Mucosa of rectum (tissue), 2 donors: Measurements from ENCODE around the gene ITSN1.

ENCODE experiments used
- H3K27ac ChIP-seq, 2 donors: one replicate each; pipeline ENCODE4 v1.7.0; 2013; ENCODE audit warnings: inconsistent platforms in 2 of 2, low read depth in 2 of 2, low read length in 2 of 2
- H3K27me3 ChIP-seq, 2 donors: one replicate each; pipeline ENCODE4 v1.7.0; 2013; ENCODE audit warnings: low read length in 2 of 2; ENCODE audit not compliant: control insufficient read depth in 2 of 2, insufficient read depth in 2 of 2
- H3K36me3 ChIP-seq, 2 donors: one replicate each; pipeline ENCODE4 v1.7.0; 2013; ENCODE audit warnings: low read length in 2 of 2; ENCODE audit not compliant: control insufficient read depth in 2 of 2, insufficient read depth in 2 of 2
- H3K4me1 ChIP-seq, 2 donors: one replicate each; pipeline ENCODE4 v1.7.0; 2013; ENCODE audit warnings: low read length in 2 of 2, mild to moderate bottlenecking in 1 of 2; ENCODE audit not compliant: control insufficient read depth in 2 of 2, insufficient read depth in 2 of 2
- H3K4me3 ChIP-seq, 2 donors: one replicate each; pipeline ENCODE4 v1.7.0; 2013; ENCODE audit warnings: low read length in 2 of 2
- H3K9ac ChIP-seq, 2 donors: one replicate each; pipeline ENCODE4 v1.7.0; 2013; ENCODE audit warnings: low read length in 2 of 2, low read depth in 1 of 2, mild to moderate bottlenecking in 1 of 2
- H3K9me3 ChIP-seq, 2 donors: one replicate each; pipeline ENCODE4 v1.7.0; 2013; ENCODE audit warnings: low read length in 2 of 2; ENCODE audit not compliant: control insufficient read depth in 2 of 2
- donor health status: healthy.
- donor health status: Normal muscosa, but diverticular disease.

Gene ITSN1

DNA sequence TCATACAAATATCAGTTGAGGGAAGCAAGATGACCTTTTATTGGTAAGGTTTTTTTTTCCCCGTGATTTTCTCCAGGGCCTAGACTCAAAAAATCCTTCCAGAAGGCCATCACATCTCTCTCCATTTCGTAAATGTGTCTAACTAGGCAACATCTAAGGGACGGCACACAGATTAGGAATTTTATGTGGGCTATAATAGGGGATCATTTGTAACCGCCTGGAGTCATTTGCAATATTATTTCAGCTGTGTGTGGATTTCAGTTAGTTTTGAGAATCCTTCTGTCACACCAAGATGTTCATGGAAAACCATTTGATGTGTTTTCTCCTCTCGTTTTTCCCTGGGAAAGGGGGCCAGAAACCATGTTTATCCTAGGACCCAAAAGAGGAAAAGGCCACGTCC lies 210.2 kb downstream of the ITSN1 start:
- Histone ChIP-seq H3K9ac (no peak overlapping the region), H3K27me3 (no peaks in the 10 kb centered on the region), H3K4me3 (no peak overlapping the region), H3K27ac (no peak overlapping the region), H3K9me3 (no peaks in the 10 kb centered on the region), H3K36me3 (no peaks in the 10 kb centered on the region), H3K4me1 (peaks cover 0 to 5% of the 10 kb centered on the region in 2 donors)

DNA sequence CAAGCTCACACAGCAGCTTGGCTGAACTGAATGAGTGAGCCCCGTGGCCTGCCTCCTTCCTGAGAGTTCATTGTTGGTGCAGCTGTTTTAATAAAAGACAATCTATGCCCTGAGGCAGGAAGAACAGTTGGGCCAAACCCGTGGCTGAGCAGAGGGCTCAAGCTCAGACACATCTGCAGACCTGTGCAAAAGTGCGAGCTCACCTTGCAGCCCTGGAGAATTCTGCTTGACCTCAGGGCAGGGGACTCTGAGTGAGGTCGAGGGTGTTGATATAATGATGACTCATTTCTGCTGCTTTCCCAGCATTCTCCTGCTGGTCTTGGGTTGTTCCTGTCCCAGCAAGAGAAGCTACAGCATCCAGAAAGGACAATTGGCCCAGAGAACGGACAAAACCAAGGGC lies 212.3 kb downstream of the ITSN1 start:
- Histone ChIP-seq H3K36me3 (no peaks in the 10 kb centered on the region), H3K27me3 (no peaks in the 10 kb centered on the region), H3K9ac (no peak overlapping the region), H3K4me3 (no peak overlapping the region), H3K9me3 (no peaks in the 10 kb centered on the region), H3K4me1 (no peaks in the 10 kb centered on the region), H3K27ac (no peak overlapping the region)

DNA sequence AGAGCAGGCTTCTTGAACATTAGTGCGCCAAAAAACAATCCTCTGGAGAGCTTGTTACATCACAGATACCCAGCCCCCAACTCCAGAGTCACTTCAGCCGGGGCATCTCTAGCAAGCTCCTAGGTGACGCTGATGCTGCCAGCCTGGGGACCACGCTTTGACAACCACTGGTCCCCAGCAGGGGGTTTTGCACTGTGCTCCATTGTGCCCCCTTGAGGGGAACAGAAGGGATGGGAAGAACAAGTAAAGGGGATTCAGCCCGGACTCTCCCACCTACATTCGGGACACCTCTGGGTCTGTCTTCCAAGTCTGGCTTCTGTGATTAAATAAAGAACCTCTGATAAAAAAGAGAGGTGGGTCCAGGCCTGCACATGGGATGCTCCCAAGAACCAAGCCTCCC lies 212.9 kb downstream of the ITSN1 start:
- no peaks in the 10 kb centered on the region for H3K4me1 ChIP-seq
- no peak overlapping the region for H3K27ac ChIP-seq
- no peak overlapping the region for H3K9ac ChIP-seq
- no peaks in the 10 kb centered on the region for H3K9me3 ChIP-seq
- H3K36me3 ChIP-seq: no peaks in the 10 kb centered on the region
- no peaks in the 10 kb centered on the region for H3K27me3 ChIP-seq
- no peak overlapping the region for H3K4me3 ChIP-seq

DNA sequence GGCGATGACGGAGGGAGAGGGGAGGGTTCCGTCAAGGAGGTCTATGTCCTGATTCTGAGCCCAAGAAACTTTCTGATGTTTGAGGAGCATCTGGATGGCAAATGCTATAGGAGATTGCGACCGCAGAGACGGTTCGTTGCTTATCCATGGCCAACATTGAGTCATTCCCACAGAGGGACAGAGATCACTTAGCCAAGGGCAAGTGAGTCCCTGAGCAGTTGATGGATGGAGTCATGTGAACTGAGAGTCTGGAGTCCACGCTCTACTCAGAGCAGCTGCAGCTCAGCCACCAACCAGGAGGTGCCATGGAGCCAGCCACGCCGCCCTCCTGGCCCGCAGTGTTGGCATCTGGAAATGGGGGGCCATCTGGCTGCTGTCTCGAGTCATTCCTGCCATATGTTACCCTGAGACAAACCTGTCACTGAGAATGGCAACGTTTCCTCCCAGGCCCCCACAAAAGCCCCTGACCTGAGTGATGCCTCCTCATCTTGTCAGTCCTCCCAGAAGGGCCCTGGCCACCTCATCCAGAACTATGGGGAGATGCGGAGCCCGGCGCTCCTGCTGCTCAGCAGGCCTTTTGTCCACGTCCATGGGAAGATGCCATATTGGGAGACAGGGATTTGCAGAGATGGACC lies 214.7 kb downstream of the ITSN1 start:
- Histone ChIP-seq H3K36me3 (no peaks in the 10 kb centered on the region), H3K4me1 (no peaks in the 10 kb centered on the region), H3K9me3 (no peaks in the 10 kb centered on the region), H3K9ac (no peak overlapping the region), H3K27ac (no peak overlapping the region), H3K27me3 (no peaks in the 10 kb centered on the region), H3K4me3 (no peak overlapping the region)

DNA sequence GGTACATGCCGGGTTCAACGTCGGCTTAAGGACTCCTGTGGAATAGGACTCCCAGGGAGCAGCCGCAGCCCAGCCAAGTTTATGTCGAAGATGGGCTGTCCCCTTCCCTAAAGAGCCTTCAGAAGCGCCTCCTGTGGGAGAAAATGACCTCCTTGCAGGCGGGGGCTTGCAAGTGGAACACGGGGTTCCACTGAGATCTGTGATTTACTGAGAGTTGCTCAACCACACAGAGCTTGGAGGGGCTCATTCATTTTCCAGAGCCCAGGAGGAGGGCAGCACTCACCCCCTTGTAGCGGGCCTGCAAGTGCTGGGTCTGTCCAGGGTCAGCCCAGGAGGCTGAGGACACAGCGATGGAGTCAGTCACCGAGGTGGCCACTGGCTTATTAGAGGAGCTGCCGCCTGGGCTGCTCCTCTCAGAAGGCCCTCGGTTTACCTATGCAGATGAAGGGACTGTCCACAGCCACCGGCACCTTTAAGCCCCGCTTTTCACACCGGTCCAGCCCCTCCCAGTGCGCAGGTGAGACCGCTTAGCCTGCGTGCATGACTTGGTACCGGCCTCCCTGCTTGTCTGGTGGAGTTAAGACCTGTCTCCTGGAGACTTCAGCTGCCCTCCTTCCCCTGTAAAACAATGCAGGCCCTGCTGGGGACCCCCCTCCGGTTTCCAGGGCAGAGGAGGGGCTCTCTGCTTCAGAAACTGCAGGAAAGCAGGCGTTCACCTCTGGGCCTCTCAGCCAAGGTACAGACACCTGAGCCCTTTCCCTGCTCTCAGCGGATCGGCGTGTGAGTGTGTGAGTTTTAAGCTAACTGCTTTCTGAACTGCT lies 215.8 kb downstream of the ITSN1 start:
- H3K4me1 ChIP-seq: no peaks in the 10 kb centered on the region
- H3K27me3 ChIP-seq: no peaks in the 10 kb centered on the region
- no peak overlapping the region for H3K9ac ChIP-seq
- H3K36me3 ChIP-seq: no peaks in the 10 kb centered on the region
- no peak overlapping the region for H3K4me3 ChIP-seq
- no peak overlapping the region for H3K27ac ChIP-seq
- no peaks in the 10 kb centered on the region for H3K9me3 ChIP-seq

DNA sequence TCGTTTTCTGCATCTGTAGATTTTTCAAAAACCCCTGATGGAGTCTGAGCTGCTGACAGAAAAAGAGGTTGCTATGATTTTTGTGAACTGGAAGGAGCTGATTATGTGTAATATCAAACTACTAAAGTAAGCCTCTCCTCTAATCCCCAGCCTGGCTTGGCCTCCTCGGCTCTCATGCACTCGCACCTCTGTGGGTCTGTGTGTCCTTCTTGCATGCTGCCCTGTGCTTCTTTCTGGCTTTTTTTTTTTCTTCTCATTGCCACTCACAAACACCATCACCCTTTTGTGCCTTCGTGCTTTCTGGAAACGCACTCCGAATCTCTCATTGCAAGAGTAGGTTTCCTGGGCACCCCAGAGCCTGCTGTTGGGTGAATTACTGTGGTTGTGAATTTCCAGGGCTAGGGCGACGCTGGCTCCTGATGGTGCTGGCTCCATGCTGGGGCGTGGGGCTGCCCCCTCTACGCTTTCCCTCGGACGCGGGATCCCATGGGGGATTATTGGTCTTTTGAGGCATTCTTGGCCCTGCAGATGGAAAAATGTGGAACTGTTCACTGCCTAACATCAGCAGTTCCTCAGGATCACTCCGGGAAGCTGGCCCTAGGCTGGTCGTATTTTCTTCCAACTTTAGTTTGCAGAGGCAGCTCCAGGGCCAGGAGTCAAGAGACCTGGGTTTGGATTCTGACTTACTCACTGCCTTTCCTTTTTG lies 216.5 kb downstream of the ITSN1 start:
- no peaks in the 10 kb centered on the region for H3K4me1 ChIP-seq
- H3K4me3 ChIP-seq: no peak overlapping the region
- H3K36me3 ChIP-seq: no peaks in the 10 kb centered on the region
- H3K9me3 ChIP-seq: no peaks in the 10 kb centered on the region
- no peak overlapping the region for H3K27ac ChIP-seq
- H3K27me3 ChIP-seq: no peaks in the 10 kb centered on the region
- H3K9ac ChIP-seq: no peak overlapping the region

DNA sequence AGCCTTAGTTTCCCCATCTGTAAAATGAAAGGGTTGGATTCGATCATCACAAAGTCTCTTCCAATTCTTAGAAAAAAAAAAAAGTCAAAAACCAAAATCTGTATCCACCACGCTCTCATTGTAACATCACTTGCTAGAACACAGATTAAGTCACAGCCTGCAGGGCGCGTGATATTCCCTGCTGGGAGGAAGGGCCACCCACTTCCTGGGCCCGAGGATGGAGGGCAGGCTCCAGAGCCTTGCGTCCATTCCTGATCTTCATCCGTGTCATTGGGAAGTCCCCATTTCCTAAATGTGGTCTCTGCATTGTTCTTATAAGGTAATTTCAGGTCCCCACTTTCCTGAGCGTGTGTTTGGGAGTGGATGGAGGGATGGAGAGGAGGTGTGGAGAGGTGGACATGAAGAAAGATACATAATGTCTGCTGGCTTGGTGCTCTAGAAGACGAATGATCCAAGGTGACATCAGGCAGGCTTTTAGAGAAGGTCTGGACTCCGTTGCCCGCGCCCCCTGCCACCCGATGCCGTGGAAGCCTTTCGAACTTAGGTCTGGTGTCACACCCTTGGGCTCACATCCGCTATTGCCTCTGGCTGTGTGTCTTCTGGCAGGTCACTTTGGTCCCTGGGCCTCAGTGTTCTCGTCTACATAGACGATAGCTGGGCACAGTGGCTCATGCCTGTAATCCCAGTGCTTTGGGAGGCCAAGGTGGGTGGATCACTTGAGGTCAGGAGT lies 217.2 kb downstream of the ITSN1 start:
- H3K27me3 ChIP-seq: no peaks in the 10 kb centered on the region

DNA sequence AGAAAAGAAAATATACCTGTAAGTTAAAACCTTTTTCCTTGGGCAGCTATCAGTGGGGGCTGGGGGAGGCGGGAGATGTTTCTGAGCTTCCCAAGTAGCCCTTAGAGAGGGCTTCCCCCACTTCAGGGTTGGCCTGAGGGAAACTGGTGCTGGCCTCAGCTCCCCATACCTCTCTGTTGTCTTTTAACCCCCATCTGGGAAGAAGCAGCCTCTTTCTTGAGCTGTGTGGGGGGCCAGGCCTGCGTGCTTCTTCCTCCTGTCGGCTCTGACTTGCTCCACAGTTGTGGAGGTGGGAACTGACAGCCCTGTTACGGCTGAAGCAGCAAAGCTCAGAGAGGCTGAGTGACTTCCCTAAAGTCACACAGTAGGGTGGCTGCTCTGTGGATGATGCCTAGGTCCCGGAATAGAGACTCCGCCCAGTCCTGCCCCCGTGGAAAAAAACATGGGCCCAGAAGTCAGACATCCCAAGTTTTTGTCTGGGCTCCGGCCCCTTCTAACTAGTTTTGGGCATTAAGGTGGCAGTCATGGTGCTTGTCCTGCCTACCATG lies 218.1 kb downstream of the ITSN1 start:
- H3K9me3 ChIP-seq: no peaks in the 10 kb centered on the region
- no peak overlapping the region for H3K27ac ChIP-seq
- no peaks in the 10 kb centered on the region for H3K36me3 ChIP-seq
- H3K4me1 ChIP-seq: no peaks in the 10 kb centered on the region
- no peak overlapping the region for H3K4me3 ChIP-seq
- no peaks in the 10 kb centered on the region for H3K27me3 ChIP-seq
- no peak overlapping the region for H3K9ac ChIP-seq

More for the DNA sequence above, 217.2 kb downstream of the ITSN1 start:
- Histone ChIP-seq H3K4me3 (no peak overlapping the region), H3K9ac (no peak overlapping the region), H3K27ac (no peak overlapping the region), H3K36me3 (no peaks in the 10 kb centered on the region), H3K4me1 (no peaks in the 10 kb centered on the region), H3K9me3 (no peaks in the 10 kb centered on the region)

DNA sequence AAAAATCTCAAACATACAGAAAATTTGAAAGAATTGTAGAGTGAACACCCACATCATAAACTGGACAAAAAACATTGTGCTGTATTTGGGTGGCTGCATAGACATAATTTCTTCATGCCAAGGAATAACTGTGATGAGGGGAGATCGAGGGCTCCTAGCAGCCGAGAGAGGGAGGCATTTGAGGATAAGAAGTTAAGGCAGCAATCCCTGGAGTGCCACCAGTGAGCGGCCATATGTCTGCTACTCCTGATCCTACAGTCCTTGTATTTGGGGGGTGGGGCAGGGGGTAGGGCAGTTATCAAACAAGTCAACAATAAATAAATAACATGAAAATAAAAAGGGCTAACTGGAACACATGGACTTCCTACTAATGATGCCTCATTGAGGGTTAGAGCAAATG lies 218.8 kb downstream of the ITSN1 start:
- Histone ChIP-seq H3K27ac (no peak overlapping the region), H3K4me1 (no peaks in the 10 kb centered on the region), H3K36me3 (no peaks in the 10 kb centered on the region), H3K9me3 (no peaks in the 10 kb centered on the region), H3K27me3 (no peaks in the 10 kb centered on the region), H3K4me3 (no peak overlapping the region), H3K9ac (no peak overlapping the region)
